GM18951 (cell line): ENCODE results near the gene EDEM1.

ENCODE experiments used
- POLR2A ChIP-seq: IDR thresholded peaks from 4 replicates; pipeline ENCODE4 v1.6.1; 2011; ENCODE audit warnings: mild to moderate bottlenecking; ENCODE audit not compliant: insufficient read length, insufficient read depth; ENCODE audit errors: extremely low read depth
- in situ Hi-C: fragments of 300-500 bp; cut with MboI; formaldehyde crosslinking; loops from one replicate; pipeline ENCODE4 v1.12.0; 2022; ENCODE audit warnings: low sequenced_read_pairs, mixed read lengths, inconsistent platforms; ENCODE audit not compliant: unreplicated experiment

The EDEM1 gene

GRCh38 chr3:5219216-5219615 lies 31.7 kb downstream of the EDEM1 start:
- no peak for TF ChIP-seq POLR2A
- in situ Hi-C loops, result no loop called here

DNA sequence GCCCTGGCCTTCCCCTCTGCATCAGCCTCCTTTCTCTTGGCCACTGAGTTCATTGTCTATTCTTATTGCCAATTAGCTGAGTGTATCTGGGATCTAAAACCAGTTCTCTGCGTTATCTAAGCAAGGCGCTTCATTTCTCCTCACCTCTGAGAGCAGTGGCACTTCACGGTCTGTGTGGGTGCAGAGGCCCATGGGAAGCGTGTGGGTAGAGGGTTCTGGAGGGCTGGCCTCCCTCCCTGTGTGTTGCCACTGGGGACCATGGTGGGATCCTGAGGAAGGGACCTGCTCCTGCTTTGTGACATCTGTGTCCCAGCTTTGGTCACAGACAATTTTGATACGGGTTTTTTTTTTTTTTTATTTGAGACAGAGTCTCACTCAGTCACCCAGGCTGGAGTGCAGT lies 32.7 kb downstream of the EDEM1 start:
- no peak for TF ChIP-seq POLR2A
- in situ Hi-C loops, result no loop called here

- in situ Hi-C loops, result no loop called here
- TF ChIP-seq POLR2A, result no peak
These were observed 33.3 kb downstream of the EDEM1 start for GRCh38 chr3:5220667-5221431.

GRCh38 chr3:5221701-5222100 lies 34.2 kb downstream of the EDEM1 start:
- no peak for TF ChIP-seq POLR2A
- in situ Hi-C loops, result no loop called here

- TF ChIP-seq POLR2A, result no peak
- in situ Hi-C loops, result no loop called here
These were observed 34.9 kb downstream of the EDEM1 start for GRCh38 chr3:5222283-5223005.

DNA sequence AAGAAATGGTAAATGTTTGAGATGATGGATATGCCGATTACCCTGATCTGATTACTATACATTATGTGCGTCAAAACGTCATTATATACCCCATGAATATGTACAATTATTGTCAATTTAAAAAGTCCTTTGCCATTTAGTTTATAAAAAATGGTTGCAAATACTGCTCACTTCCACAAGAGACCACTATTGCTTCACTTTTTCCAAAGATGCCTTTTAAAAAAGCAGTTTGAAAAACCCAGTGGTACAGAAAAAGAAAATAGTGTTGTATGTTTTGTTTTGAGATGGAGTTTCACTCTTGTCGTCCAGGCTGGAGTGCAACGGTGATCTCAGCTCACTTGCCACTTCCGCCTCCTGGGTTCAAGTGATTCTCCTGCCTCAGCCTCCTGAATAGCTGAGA lies 39.3 kb downstream of the EDEM1 start:
- in situ Hi-C loops, result no loop called here
- no peak for TF ChIP-seq POLR2A

GRCh38 chr3:5227812-5228211 lies 40.3 kb downstream of the EDEM1 start:
- TF ChIP-seq POLR2A, result no peak
- in situ Hi-C loops, result no loop called here

GRCh38 chr3:5229414-5229813 lies 41.9 kb downstream of the EDEM1 start:
- no peak for TF ChIP-seq POLR2A

DNA sequence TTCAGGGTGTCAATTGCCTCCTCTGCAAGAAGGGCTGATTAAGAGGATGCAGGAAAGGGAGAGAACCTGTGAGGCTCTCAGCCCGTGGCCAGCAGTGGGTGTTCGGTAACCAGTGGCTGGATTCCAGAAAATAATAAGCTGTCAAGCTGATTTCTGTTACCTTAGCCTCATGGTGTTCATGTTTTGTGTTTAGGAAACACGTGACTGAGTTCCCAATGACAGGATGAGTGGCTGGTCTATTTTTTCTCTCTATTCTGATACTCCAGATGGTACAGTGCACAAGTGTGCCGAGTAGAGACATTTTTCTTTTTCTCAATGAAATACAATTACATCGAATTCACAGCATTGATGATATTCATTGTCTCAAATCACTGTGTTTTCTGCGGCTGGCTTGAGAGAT lies 43.6 kb downstream of the EDEM1 start:
- no peak for TF ChIP-seq POLR2A
- in situ Hi-C loops, result no loop called here

More at GRCh38 chr3:5229414-5229813, 41.9 kb downstream of the EDEM1 start:
- in situ Hi-C loops, result no loop called here

DNA sequence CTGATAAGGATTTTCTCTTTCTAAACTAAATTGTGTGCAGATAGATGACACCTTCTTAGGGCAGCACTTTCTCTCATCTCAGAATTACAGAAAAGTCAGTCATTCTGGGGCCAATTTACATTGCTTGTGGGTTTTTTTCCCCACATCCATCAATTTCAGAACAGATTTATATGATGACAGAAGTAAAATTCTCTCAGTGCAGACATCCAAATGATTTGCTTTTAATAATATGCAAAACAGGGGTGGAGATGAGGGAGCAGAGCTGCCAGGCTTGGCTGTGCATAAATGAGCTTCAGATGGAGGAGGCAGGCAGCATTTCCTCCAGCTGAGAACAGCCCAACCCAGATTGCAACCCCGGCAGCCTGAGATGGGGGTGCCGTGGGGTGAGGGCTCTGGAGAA lies 44.0 kb downstream of the EDEM1 start:
- in situ Hi-C loops, result no loop called here
- no peak for TF ChIP-seq POLR2A

DNA sequence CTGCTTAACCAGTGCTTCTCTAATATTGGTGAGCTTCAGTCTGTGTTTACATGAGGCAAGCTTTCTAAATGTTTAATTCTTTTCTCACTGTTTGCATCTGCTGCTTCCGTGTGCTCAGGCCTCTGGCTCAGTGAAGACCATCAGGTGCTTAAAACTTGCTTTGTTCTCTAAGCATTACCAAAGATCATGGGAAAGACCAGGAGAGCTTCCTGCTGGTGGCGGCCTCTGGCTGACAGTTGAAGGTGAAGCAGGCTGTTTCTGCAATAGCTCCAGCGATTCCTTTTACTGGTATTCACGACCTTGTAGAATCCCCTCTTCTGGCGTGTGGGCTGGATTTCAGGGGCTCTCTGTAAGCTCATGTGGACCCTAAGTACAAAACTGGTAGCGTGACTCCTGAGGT lies 45.1 kb downstream of the EDEM1 start:
- no peak for TF ChIP-seq POLR2A
- in situ Hi-C loops, result no loop called here

- in situ Hi-C loops, result no loop called here
- no peak for TF ChIP-seq POLR2A
These were observed 45.5 kb downstream of the EDEM1 start for GRCh38 chr3:5233026-5233425.

- TF ChIP-seq POLR2A, result no peak
- in situ Hi-C loops, result no loop called here
These were observed 48.1 kb downstream of the EDEM1 start for GRCh38 chr3:5235655-5236054.

GRCh38 chr3:5238545-5238944 lies 51.0 kb downstream of the EDEM1 start:
- in situ Hi-C loops, result no loop called here
- TF ChIP-seq POLR2A, result no peak
